ENCODE results near the gene PLPP2.
A peak's percentile ranks its signal among the peaks of the same experiment; 100 is the strongest.

Gene PLPP2

GRCh38 chr19:313988-314815 lies 23.0 kb upstream of the PLPP2 start:
- DNase-seq (ENCODE audit: low read depth), result no peak

DNA sequence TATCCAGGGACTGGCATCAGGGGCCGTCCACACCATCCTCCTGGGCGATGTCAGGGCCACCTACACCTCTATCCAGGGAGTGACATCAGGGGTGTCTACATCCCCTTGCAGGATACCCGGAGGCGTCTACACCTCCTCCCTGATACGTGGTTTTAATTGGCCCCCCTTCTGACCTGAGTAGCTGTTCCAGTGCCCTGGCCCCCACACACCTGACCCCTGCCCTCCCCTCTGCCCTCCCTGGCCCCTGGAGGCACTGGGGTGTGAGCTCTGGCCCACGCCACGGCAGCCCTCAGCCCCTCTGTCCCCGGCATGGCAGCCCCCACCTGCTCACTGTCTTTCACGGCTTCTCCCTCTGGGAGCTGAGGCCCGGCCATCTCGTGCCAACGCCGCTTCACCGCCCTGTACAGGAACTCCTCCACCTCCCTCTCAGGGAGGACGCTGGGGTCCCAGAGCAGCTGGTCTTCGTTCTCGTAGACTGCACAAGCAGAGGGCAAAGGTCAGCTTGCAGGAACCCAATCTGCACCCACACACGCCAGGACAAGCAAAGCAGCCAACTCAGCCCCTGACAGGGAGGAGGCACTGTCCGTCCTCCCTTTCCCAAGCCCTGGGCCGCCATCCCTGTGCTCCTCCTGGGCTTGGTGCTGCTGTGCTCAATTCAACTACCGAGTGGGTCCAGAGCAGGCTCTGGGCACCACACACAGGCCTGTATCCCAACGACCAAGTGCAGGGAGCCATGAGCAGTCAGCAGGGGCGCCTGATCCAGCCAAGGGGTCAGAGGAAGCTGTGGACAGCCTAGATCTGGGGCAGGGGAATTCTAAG lies 22.2 kb upstream of the PLPP2 start:
- no peak for DNase-seq (ENCODE audit: low read depth)

GRCh38 chr19:311813-312261 lies 20.6 kb upstream of the PLPP2 start:
- DNase-seq (ENCODE audit: low read depth), result no peak

DNA sequence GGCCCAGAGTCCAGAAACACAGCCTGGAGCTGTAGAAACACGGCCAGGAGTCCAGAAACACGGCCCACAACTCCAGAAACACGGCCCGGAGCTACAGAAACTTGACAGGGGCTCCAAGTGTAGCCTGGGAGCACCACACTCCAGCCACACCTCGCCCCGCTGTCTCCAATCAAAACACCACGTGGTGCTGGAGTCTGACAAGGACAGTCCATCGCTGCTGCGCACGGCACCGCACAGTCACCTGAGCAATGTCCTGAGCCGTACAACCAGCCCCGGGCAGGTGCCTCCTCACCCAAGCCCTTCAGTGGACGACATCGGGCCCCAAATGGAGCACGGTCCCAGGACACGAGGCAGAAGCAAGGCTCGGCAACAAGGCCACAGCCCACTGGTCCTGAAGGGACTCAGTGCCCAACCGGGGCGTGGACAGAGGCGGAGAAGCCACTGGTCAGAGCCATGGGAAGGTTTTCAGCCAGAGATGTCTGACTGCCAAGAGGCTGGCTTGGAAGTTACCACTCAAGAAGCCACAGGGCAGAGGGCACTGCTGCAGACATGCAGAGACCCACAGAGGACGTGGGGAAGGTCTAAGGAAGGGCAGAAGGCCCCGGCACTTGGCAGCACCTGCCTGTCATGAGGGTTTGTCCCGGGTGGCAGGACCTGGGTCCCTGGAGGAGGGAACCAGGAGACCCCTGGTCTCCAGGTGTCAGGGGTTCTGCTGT lies 19.7 kb upstream of the PLPP2 start:
- no peak for DNase-seq (ENCODE audit: low read depth)

- no peak for DNase-seq (ENCODE audit: low read depth)
Observed at GRCh38 chr19:310141-310651, 19.0 kb upstream of the PLPP2 start.

- DNase-seq (ENCODE audit: low read depth), result no peak
Observed at GRCh38 chr19:309206-309565, 18.0 kb upstream of the PLPP2 start.

GRCh38 chr19:308471-309205 lies 17.4 kb upstream of the PLPP2 start:
- DNase-seq (ENCODE audit: low read depth), result no peak

DNA sequence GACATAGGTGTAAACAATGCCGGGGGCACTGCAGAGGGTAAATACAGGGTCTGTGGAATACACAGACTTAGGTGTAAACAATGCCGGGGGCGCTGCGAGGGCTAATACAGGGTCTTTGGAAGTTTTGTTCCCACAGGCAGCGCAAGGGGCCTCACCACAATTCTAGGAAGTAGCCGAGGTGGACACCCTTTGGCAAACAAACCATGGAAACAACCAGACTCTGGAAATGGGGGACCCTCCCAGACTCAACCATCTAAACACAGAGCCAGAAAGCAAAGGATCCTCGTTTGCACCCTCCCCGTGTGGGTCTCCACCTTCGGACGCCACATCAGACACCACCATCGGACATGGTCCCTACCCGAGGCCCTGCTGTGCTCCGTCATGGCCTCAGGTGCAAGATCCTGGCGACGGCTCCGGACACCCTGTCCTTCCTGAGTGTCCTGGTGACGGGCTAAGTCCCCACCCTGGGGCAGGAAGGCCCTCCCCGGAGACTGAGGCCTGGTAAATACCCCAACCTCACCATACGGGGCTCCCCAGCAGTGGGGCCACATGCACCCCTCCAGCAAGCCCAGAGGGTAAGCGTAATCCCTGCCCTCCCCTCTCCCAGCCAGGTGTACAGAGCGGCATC lies 16.7 kb upstream of the PLPP2 start:
- DNase-seq (ENCODE audit: low read depth), result no peak

DNA sequence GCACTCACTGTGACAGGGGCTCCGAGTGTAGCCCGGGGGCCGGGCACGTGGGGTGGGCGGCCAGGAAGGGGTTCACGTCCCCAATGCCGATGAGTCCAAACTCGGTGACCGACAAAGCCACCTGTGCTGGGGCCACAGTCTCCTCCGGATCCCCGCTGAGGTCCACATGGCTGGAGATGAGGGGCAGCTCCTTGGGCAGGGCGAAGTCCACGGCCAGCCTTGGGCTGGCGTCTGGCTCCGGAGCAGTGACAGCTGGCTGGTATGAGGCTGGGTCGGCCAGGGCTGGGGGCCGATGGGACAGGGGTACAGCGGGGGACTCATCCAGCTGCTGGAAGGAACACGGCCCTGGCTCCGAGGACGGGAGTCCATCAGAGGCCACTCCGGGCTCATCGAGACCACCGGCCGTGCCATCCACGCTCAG lies 15.9 kb upstream of the PLPP2 start:
- no peak for DNase-seq (ENCODE audit: low read depth)

- DNase-seq (ENCODE audit: low read depth), result no peak
Observed at GRCh38 chr19:306151-306900, 15.1 kb upstream of the PLPP2 start.

DNA sequence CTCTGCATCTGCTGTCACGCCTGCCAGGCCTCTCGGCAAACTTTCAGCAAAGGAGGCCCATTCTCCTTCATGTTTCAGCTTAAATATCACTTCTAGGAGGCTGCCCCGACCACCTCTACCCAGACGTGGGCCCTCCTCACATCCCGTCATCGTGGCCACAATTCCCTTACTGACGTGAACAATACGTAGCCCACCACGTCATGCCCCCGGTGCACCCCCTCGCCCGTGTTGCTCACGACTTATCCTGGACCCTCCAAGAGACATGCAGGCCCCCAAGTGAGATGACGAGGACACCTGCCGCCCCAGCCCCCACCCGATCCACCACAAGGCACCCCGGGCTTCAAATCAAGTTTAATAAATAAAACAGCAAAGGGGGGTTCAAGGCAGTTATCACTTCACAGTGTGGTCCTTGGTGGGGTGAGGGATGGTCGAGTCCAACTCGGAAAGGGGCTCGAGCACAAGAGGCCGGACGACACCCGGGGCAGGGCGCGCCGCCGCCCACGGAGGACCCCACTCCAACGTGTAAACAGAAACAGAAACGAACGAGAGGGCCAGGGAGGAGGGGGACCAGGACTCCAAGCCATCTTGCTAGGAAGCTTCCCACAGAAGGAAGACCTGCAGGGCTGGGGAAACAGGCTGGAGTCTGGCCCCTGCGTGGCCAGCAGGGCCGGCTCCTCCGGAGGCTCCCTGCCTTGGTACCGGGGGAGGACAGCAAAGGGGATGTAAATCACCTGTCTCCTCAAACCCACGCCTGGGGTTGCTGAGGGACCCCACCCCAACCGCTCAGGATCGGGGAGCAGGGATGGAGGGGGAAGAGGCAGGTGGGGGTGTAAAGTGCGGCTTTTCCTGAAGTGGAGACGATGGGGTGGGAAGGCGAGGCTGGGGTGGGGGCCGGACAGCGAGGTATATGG lies 14.3 kb upstream of the PLPP2 start:
- no peak for DNase-seq (ENCODE audit: low read depth)

DNA sequence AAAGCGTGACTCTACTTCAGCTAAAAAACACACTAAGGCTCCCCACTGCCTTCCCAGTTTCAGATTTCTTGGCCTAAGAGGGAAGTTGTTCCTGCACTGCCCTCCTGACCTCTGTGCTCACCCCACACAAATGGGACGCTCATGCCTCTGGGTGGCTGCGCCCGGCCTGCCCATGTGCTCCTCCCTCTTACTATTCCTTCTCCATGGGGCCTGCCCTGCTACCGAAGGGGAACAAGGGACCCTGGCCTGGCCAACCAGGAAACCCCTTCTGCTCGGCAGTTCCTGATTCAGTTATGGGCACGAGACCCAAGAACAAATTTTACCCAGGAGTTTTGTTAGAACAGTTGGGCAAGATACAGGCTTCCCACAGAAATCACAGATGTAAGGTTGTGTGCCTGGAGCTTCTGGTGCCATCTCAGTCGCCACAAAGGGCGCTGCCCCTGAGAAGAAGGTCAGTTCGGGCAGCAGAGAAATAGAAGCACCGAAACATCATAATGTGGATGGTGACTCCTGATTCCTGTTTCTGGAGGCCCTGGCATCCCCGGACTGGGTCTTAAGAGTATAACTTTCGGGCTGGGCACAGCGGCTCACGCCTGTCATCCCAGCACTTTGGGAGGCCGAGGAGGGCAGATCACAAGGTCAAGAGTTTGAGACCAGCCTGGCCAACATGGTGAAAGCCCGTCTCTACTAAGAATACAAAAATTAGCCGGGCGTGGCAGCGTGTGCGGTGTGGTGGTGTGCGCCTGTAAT lies 5.4 kb upstream of the PLPP2 start:
- DNase-seq (ENCODE audit: low read depth), result no peak

- DNase-seq (ENCODE audit: low read depth), result no peak
Observed at GRCh38 chr19:295687-296370, 4.6 kb upstream of the PLPP2 start.

GRCh38 chr19:294946-295686 lies 3.9 kb upstream of the PLPP2 start:
- peak; percentile 20 for DNase-seq (ENCODE audit: low read depth)

GRCh38 chr19:294341-294945 lies 3.2 kb upstream of the PLPP2 start:
- DNase-seq (ENCODE audit: low read depth), result no peak

- DNase-seq (ENCODE audit: low read depth), result no peak
Observed at GRCh38 chr19:293436-294110, 2.4 kb upstream of the PLPP2 start.

Measured in activated T-cell treated with anti-CD3 and anti-CD28 coated beads for 24 hours (primary cell).